ENCODE results near the gene IL13.

GRCh38 chr5:132679717-132680380 is 21.9 kb downstream of the IL13 start:
- TF ChIP-seq ZNF232 (CRISPR knock-in tag; IDR thresholded peaks at IDR 0.05) (no peak), ZMAT4 (CRISPR knock-in tag; IDR thresholded peaks at IDR 0.05) (no peak), MXD4 (CRISPR knock-in tag; IDR thresholded peaks at IDR 0.05; ENCODE audit: borderline replicate concordance) (no peak), CTCF (IDR thresholded peaks at IDR 0.05) (no peak), USF2 (CRISPR knock-in tag; IDR thresholded peaks at IDR 0.05) (no peak), USF1 (CRISPR knock-in tag; IDR thresholded peaks at IDR 0.05) (no peak)

Data from WTC11 (cell line).